Testis (tissue), 3 donors: ENCODE measurements around the gene TMEM253. TPM values are rescaled to one million over a fixed set of nuclear protein-coding genes. Genes with fewer than 3 reads are reported as not detected.

ENCODE experiments used
- DNase-seq: peaks from one replicate; pipeline ENCODE4 v3.0.0-alpha.2; 2019
- H3K27ac ChIP-seq, 2 donors: fragments of 200-600 bp; sonication (generic); one replicate each; pipeline ENCODE4 v1.5.1; 2019
- H3K27me3 ChIP-seq: fragments of 200-600 bp; sonication (generic); one replicate; pipeline ENCODE4 v1.5.1; 2019
- H3K36me3 ChIP-seq: fragments of 200-600 bp; sonication (generic); one replicate; pipeline ENCODE4 v1.5.1; 2017; ENCODE audit warnings: low read depth; ENCODE audit errors: missing control alignments
- H3K4me1 ChIP-seq: fragments of 200-600 bp; sonication (generic); one replicate; pipeline ENCODE4 v1.5.1; 2019
- H3K4me3 ChIP-seq, 2 donors: fragments of 200-600 bp; sonication (generic); one replicate each; pipeline ENCODE4 v1.5.1; 2017 to 2019
- H3K9me3 ChIP-seq: fragments of 200-600 bp; sonication (generic); one replicate; pipeline ENCODE4 v1.5.1; 2017
- CTCF ChIP-seq, 3 experiments: fragments of 450-650 bp in 2 of 3; fragments of 200-600 bp in 1 of 3; sonication (generic) in 1 of 3; IDR thresholded peaks; one replicate each; pipeline ENCODE4 v1.5.1; 2016 to 2019; ENCODE audit warnings: antibody characterized with exemption in 3 of 3, mild to moderate bottlenecking in 2 of 3, moderate library complexity in 1 of 3
- POLR2A ChIP-seq: fragments of 450-650 bp; IDR thresholded peaks from one replicate; pipeline ENCODE4 v1.6.1; 2017; ENCODE audit warnings: antibody characterized with exemption, mild to moderate bottlenecking, moderate library complexity
- WGBS, 2 donors: methylation state at CpG; one replicate each; pipeline ENCODE4 v1.1.5; 2018; 5-methylcytosine and 5-hydroxymethylcytosine counted together
- intact Hi-C: fragments of 100-400 bp; cut with DNase I; formaldehyde crosslinking; loops from one replicate; pipeline ENCODE4 v1.15.1; 2023; ENCODE audit warnings: low total_unique reads
- polyA plus RNA-seq: library from polyadenylated mRNA; stranded (reverse); fragments of 350-450 nt; fragmentation: Illumina TruSeq; extraction: RNeasy Lipid Tissue Mini Kit (QIAGEN cat#74804); gene quantifications from one replicate; pipeline ENCODE4 v1.2.3, GENCODE V29; 2014; ENCODE audit warnings: low read depth, low replicate concordance; ENCODE audit not compliant: insufficient read depth
- small RNA-seq, 2 donors: library from RNA; depleted of rRNA; stranded (forward); fragments of <200 nt; gene quantifications; one replicate each; pipeline ENCODE3, GENCODE V24; 2016
- total RNA-seq, 2 donors: library from RNA; depleted of rRNA; stranded (reverse); fragments of >200 nt; gene quantifications; one replicate each; pipeline ENCODE4 v1.2.3, GENCODE V29; 2016

TMEM253 gene
- total and polyA plus RNA-seq, 3 donors from 2014 or later, result 0.50 to 0.65 TPM; not detected in 1

DNA sequence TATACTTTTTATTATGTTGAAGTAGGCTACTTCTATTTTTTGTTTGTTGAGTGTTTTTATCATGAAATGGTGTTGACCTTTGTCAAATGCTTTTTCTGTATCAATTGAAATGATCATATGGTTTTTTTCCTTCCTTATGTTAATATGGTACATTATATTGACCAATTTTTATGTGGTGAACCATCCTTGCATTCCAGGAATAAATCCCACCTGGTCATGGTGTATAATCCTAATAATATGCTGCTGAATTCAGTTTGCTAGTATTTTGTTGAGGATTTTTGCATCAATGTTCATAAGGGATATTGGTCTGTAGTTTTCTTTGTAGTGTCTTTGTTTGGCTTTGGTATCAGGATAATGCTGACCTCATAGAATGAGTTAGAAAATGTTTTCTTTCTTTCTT lies 44.6 kb downstream of the TMEM253 start:
- TF ChIP-seq POLR2A (no peak), CTCF (IDR thresholded peaks at IDR 0.05) (no peak)
- H3K36me3 ChIP-seq, result no peaks in the 10 kb centered on the region
- intact Hi-C loops, result no loop called here

DNA sequence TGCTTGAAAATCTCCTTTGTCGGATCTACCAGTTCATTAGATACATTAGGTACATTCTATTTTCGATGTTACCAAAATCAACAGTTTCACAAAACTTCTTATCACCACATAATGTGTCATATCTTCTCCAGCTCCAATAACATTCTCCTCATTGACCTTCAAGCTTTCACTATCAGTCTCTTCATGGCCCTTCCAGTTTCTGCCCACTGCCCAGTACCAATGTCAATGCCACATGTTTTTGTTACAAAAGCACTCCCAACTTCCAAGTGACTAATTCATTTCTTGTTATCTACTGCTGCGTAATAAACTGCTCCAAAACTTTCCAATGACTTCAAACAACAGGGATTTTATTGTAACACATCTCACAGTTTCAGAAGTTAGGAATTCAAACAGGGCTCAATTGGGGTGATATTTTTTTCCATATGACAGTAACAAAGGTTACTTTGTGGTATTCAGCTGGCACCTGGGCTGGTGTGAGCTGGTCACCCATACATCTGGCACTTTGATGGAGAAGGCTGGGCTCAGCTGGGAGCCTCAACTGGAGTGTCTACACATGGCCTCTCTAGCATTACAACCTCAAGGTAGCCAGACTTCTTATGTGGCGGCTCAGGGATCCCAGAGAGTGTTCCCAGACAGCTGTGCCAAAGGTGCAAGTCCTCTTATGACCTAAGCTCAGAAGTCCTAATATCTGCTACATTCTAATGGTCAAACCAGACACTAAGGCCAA lies 48.9 kb downstream of the TMEM253 start:
- H3K27ac ChIP-seq, result peak overlapping the region; percentile 66
- no peak overlapping the region for H3K4me3 ChIP-seq
- no peak for TF ChIP-seq CTCF (IDR thresholded peaks at IDR 0.05)
- no peak for TF ChIP-seq POLR2A
- H3K4me1 ChIP-seq, result no peaks in the 10 kb centered on the region
- H3K9me3 ChIP-seq, result no peaks in the 10 kb centered on the region
- DNase-seq, result peak; percentile 66
- 66 to 87% methylated on average over 4 of the region's 4 CpGs for WGBS, 2 donors
- no peaks in the 10 kb centered on the region for H3K27me3 ChIP-seq
- intact Hi-C loops, result no loop called here
- no peaks in the 10 kb centered on the region for H3K36me3 ChIP-seq

More for the DNA sequence above, 44.6 kb downstream of the TMEM253 start:
- no peaks in the 10 kb centered on the region for H3K9me3 ChIP-seq
- no peaks in the 10 kb centered on the region for H3K4me1 ChIP-seq
- DNase-seq, result no peak
- no peak overlapping the region for H3K4me3 ChIP-seq
- no peak overlapping the region for H3K27ac ChIP-seq
- H3K27me3 ChIP-seq, result no peaks in the 10 kb centered on the region

Small RNAs within 50 kb of the gene (small RNA-seq; reads per million reads assigned to genes)
- 0 reads per million in 2 donors for gene RNU6-252P

Other genes starting within 250 kb of the TMEM253 start
- under 1 TPM; 0.50 to 0.63 TPM for gene RNASE3, start 209.7 kb upstream of the TMEM253 start, total RNA-seq
- 1.4 TPM for gene RNASE3, start 209.7 kb upstream of the TMEM253 start, polyA plus RNA-seq
- gene RNASE2, start 145.6 kb upstream of the TMEM253 start, total RNA-seq, result not detected
- 0.65 TPM for gene RNASE2, start 145.6 kb upstream of the TMEM253 start, polyA plus RNA-seq
- gene METTL17, start 111.1 kb upstream of the TMEM253 start, total RNA-seq, result 10 to 100 TPM; 93.2 to 93.4 TPM
- 68.9 TPM for gene METTL17, start 111.1 kb upstream of the TMEM253 start, polyA plus RNA-seq
- gene SLC39A2, start 101.8 kb upstream of the TMEM253 start, total RNA-seq, result under 1 TPM; 0.24 to 0.31 TPM
- gene SLC39A2, start 101.8 kb upstream of the TMEM253 start, polyA plus RNA-seq, result not detected
- gene NDRG2, start 76.0 kb upstream of the TMEM253 start, total RNA-seq, result 100 to 1,000 TPM in 1 of 2 donors, 10 to 100 TPM in 1; 98.4 to 106 TPM
- 85.6 TPM for gene NDRG2, start 76.0 kb upstream of the TMEM253 start, polyA plus RNA-seq
- gene TPPP2, start 70.8 kb upstream of the TMEM253 start, total RNA-seq, result 100 to 1,000 TPM in 1 of 2 donors, 10 to 100 TPM in 1; 94.3 to 201 TPM
- gene TPPP2, start 70.8 kb upstream of the TMEM253 start, polyA plus RNA-seq, result 490 TPM
- not detected for gene RNASE13, start 66.3 kb upstream of the TMEM253 start, total RNA-seq
- not detected for gene RNASE13, start 66.3 kb upstream of the TMEM253 start, polyA plus RNA-seq
- under 1 TPM; 0.43 to 0.55 TPM for gene RNASE7, start 58.7 kb upstream of the TMEM253 start, total RNA-seq
- 0.24 TPM for gene RNASE7, start 58.7 kb upstream of the TMEM253 start, polyA plus RNA-seq
- not detected for gene RNASE8, start 43.2 kb upstream of the TMEM253 start, total RNA-seq
- gene RNASE8, start 43.2 kb upstream of the TMEM253 start, polyA plus RNA-seq, result not detected
- 10 to 100 TPM; 30.5 to 36.9 TPM for gene ARHGEF40, start 30.8 kb upstream of the TMEM253 start, total RNA-seq
- gene ARHGEF40, start 30.8 kb upstream of the TMEM253 start, polyA plus RNA-seq, result 22.0 TPM
- 10 to 100 TPM; 42.8 to 64.8 TPM for gene ZNF219, start 2.4 kb upstream of the TMEM253 start, total RNA-seq
- 17.7 TPM for gene ZNF219, start 2.4 kb upstream of the TMEM253 start, polyA plus RNA-seq
- under 1 TPM in 1 of 2 donors, not detected in 1; 0.43 TPM for gene OR5AU1, start 55.0 kb downstream of the TMEM253 start, total RNA-seq
- gene OR5AU1, start 55.0 kb downstream of the TMEM253 start, polyA plus RNA-seq, result not detected
- 100 to 1,000 TPM; 317 to 399 TPM for gene HNRNPC, start 168.4 kb downstream of the TMEM253 start, total RNA-seq
- 443 TPM for gene HNRNPC, start 168.4 kb downstream of the TMEM253 start, polyA plus RNA-seq
- 10 to 100 TPM; 35.7 to 38.9 TPM for gene RPGRIP1, start 179.0 kb downstream of the TMEM253 start, total RNA-seq
- gene RPGRIP1, start 179.0 kb downstream of the TMEM253 start, polyA plus RNA-seq, result 110 TPM